HG03439 (cell line): ENCODE data around the gene MDGA2.
"Not testable (repeated sequence)": the region's sequence is repeated elsewhere in the genome, so short reads cannot be mapped to it uniquely, and the experiment has no call there.

Experiments used
- ATAC-seq: cut with Tn5 transposase; IDR thresholded peaks from one replicate; pipeline ENCODE4 v1.9.1; 2021; ENCODE audit warnings: mild to moderate bottlenecking, moderate library complexity; ENCODE audit not compliant: unreplicated experiment

The MDGA2 gene

GRCh38 chr14:46988312-46988711, 687.1 kb downstream of the MDGA2 start:
- ATAC-seq = no peak

DNA sequence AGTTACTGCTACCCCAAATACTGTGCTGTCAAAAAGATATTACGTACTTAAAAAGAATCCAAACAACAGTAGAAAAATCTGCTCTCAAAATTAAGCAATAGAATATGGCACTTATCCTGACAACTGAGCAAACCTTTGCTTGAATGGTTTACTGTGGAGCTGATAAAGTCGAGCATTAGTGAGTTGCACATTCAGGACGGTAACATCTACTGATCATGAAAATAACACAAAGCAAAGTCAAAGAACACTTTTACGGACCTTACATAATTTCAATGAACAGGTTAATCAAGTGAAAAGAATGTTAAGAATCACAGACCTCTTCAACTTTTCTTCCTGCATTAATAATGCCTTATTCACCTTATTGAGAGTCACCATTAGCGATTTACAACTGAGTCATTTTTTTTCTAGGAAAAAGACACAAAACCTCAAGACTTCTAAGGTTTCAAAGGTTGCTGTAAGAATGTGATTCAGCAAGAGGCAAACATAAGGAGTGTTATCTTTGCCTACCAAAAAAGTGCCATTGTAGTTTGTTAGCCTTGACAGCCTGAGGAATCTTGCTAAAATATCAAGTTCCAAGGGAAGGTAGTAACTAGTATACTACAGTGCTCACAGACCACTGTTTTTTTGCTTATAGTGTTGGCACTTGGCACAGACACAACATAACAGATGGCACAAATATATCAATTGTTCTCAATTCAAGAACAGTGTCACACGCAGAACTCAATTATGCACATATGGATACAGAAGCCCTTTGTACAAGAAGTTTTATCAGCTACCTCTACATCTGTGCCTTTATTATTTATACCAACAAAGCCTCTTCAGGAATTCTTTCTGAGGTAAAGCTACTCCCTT, 689.6 kb downstream of the MDGA2 start:
- no peak for ATAC-seq

DNA sequence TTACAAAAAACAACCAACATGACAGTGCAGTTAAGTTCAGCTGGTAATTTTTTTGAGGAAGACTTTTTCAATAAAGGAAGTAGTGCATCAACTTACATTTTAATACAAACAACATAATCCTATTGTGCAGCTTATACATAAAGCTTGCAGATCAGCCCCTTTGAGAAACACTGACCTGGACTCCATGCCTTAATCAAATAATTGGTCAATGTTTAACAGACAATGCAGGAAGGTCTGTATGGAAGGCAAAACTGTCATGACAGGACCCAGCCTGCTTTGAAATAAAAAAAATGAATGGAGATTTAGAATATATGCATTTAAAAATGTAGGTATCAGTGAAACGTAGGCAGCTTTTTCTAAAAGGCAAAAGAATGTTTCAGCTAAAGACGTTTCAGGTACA, 702.1 kb downstream of the MDGA2 start:
- no peak for ATAC-seq

DNA sequence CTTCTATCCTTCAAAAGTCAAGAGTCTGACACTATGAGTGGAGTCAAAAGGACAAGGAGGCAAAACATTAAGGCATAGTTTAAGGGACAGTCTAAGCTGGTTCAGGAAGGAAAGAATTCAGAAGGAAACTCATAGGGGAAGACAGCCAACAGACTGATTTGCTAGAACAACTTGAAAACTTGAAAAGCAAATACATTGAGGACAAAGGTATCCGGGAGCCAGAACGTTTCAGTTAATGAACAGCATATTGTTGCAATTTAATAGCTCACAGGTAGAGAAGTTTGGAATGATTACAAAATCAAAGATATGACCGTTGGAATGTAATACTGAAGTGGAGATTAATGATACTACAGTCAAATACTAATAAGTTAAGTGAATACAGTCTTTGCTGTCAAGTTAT, 711.0 kb downstream of the MDGA2 start:
- no peak for ATAC-seq

DNA sequence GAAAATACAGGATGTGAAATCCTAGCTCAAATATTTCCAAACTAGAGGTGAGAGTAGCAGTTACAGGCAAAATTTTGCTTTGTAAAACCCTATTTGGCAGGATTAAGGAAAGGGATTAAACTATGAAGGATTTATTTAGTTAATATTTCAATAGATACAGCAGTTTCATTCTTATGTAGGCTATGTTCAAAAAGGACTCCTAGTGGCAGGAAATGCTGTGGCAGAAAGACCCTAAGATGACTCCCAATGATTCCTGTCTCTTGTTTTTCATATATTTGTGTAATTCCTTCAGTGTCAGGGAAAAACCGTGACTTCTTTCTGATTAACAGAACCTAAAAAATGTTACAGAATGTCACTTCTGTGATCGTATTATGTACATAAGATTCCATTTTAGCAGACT, 724.3 kb downstream of the MDGA2 start:
- ATAC-seq = no peak

DNA sequence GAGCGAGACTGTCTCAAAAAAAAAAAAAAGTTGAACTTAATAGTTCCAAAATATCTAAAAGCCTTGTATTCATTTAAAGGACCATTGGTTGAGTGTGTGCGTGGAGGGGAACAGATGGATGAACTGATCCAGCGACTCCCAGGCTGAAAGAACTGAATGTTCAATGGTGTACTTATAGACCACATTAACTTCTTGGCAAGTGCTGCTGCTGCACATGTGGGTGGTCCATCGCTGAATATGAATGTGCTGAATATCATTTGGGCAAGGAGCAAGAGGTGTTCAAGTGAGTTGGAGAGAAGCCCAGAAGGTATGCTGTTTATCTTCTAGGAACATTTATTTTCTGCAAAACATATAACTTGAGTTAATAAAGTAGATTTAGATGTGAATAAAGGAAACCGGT, 734.8 kb downstream of the MDGA2 start:
- no peak for ATAC-seq

DNA sequence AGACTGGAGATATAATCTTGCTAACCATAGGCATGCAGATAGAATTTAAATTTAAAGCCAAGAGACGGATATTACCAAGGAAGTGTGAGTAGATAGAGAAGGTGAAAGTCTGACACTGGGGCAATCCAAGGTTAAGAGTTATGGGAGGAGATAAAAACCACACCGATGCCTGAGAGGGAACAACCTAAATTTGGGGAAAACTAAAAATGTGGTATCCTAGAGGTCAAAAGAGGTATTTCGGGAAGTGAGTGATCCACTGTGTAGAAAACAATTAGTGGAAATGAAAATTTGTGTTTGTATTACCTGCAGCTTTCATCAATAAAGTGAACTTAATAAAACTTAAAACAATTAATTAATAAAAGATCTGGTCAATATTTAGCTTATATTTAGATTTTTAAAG, 754.9 kb downstream of the MDGA2 start:
- ATAC-seq = no peak

DNA sequence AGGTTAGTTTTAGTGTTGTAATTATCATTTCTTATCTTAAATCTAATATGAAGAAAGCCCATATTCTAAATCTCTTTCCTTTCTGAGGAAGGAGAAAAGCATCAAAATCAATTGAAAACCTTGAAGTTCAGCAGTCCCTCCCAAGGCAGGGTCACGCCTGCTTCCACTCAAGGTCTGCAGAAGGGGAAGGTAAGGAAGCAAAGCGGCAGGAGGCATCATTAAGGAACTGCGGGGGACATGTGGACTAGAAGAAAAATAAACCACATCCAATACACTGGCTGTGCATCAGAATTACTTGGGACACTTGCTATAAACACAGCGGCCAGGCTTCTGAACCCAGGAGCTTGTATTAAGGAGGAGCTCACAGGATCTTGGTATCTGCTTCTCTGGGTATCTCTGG, 759.9 kb downstream of the MDGA2 start:
- not testable (repeated sequence) for ATAC-seq

GRCh38 chr14:46902837-46903236, 772.6 kb downstream of the MDGA2 start:
- no peak for ATAC-seq

GRCh38 chr14:46894476-46894875, 780.9 kb downstream of the MDGA2 start:
- no peak for ATAC-seq

DNA sequence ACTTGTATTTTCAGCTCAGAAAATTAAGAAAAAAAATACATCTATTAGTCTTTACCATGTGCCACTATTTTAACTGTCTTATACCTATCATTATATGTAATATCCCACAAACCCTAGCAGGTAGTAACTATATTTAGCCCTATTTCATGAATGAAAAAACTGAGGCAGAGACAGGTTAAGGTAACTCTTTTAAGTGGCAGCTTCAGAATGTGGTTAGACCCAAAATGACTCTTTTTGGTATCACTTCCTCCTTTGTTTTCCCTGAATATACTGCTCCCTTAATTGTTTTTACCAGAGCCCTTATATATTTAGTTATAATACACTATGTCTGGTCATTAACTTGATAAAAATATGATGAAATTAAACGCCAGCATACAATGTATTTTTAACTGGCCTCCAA, 788.3 kb downstream of the MDGA2 start:
- ATAC-seq = no peak

- ATAC-seq = no peak
These were observed 789.8 kb downstream of the MDGA2 start for GRCh38 chr14:46885566-46885965.

DNA sequence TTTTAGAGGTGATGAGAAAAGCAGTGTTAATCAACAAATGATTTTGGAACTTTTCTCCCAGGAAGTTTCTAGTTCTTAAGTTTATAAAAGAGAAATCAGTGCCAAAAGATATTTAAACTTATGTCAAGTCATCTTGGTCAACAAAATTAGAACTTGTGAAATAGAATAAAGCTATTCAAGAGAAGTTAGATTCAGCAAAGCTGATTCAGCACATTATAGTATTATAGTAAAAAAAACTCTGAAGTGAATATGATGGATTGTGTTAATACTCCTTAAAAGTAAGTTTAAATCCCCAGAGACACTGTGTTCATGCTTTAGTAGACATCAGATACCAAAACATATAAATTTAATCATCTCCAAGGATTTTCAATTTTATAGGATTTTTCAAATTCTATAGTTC, 813.7 kb downstream of the MDGA2 start:
- ATAC-seq = no peak

DNA sequence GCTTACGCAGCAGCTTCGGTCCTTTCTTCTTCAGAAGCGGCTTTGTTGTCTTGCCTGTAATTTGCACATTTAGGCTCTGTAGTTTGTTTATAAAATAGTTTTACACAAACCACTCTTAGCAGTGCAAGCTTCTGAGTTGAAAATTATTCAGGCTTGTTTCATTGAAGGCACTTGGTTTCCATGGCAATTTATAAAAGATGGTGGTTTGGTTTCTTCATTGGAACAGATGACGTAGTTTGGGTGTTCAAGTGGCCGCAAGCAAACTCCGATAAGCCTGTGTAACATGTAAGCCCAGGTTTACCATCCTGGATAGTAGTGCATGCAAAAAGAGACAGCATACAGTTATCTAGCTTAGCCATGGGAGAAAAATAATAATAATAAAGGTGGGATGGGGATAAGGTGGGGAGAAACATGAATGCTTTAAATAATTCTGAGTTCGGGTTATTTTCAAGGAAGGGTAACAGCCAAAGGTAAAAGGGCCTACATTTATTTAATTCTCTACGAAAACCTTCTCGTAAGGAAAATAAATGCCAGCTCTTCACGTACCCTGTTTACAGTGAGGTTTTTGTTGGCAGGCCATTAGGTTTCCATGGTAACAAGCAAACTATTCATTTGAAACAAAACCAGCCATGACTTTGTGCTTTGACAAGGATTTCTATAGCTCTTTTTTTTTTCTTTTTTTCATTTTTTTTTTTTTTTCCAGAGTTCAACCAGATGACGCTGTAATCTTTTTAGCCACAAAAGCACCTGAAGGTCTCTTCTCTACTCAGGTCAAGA, 834.3 kb downstream of the MDGA2 start:
- ATAC-seq = no peak

GRCh38 chr14:46820291-46820690, 855.1 kb downstream of the MDGA2 start:
- ATAC-seq = no peak

- no peak for ATAC-seq
These were observed 856.3 kb downstream of the MDGA2 start for GRCh38 chr14:46819117-46819516.

DNA sequence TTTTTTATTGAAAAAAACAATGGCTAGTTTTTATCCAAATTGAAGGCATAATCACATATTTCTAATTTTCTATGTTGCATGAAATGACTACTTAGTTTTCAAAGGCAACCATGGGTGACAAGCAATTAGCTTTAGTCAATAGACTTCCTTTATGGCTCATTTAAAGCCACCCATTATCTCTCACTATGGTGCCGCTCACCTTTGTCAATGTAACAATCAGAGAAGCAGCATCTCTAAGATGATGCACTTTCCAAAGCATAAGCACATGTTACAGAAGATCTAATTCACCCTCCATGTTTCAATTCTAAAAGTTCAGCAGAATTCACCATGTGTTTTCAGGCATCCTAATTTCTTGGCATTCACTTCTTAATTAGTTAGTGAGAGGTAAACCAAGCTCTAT, 857.3 kb downstream of the MDGA2 start:
- ATAC-seq = no peak

DNA sequence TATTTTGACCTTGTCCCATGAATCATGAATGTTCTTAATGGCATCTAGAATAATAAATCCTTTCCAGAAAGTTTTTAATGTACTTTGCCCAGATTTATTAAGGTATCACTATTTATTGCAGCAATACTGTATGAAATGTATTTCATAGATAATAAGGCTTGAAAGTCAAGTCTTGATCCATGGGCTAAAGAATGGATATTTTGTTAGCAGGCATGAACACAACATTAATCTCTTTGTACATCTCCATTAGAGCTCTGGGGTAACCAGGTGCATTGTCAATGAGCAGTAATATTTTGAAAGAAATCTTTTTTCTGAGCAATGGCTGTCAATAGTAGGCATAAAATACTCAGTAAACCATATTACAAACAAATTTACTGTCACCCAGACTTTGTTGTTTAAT, 882.3 kb downstream of the MDGA2 start:
- no peak for ATAC-seq
